Fibroblast of pulmonary artery (primary cell): ENCODE results near the gene HPSE2.

ENCODE experiments used
- DNase-seq: peaks from one replicate; pipeline ENCODE4 v3.0.0-alpha.2; 2010; ENCODE audit warnings: low read depth
- H3K4me3 ChIP-seq: replicated peaks from 2 replicates; pipeline ENCODE4 v1.5.1; 2011; ENCODE audit warnings: low read depth, mild to moderate bottlenecking, control low read depth, low read length, moderate library complexity
- CTCF ChIP-seq: IDR thresholded peaks from 2 replicates; pipeline ENCODE4 v1.5.1; 2011; ENCODE audit warnings: mild to moderate bottlenecking, control low read depth, low read length, inconsistent platforms; ENCODE audit errors: missing control alignments

The HPSE2 gene

GRCh38 chr10:98745645-98746044 is 490.0 kb downstream of the HPSE2 start:
- no peak for TF ChIP-seq CTCF
- DNase-seq, result no peak
- no peak overlapping the region for H3K4me3 ChIP-seq

- no peak overlapping the region for H3K4me3 ChIP-seq
- no peak for TF ChIP-seq CTCF
- no peak for DNase-seq
Measured at GRCh38 chr10:98720551-98720950, 515.1 kb downstream of the HPSE2 start.

- DNase-seq, result no peak
- no peak for TF ChIP-seq CTCF
- H3K4me3 ChIP-seq, result no peak overlapping the region
Measured at GRCh38 chr10:98713586-98713985, 522.1 kb downstream of the HPSE2 start.

GRCh38 chr10:98696516-98696915 is 539.1 kb downstream of the HPSE2 start:
- no peak for DNase-seq
- TF ChIP-seq CTCF, result no peak
- no peak overlapping the region for H3K4me3 ChIP-seq

GRCh38 chr10:98694883-98695282 is 540.8 kb downstream of the HPSE2 start:
- TF ChIP-seq CTCF, result no peak
- no peak overlapping the region for H3K4me3 ChIP-seq
- DNase-seq, result no peak

GRCh38 chr10:98694014-98694413 is 541.6 kb downstream of the HPSE2 start:
- no peak for DNase-seq
- H3K4me3 ChIP-seq, result no peak overlapping the region
- TF ChIP-seq CTCF, result no peak

GRCh38 chr10:98687685-98688084 is 548.0 kb downstream of the HPSE2 start:
- no peak for TF ChIP-seq CTCF
- no peak for DNase-seq
- H3K4me3 ChIP-seq, result no peak overlapping the region
